PFSK-1 (cell line): ENCODE results near the gene TENT4A.

Experiments
- FOXP2 ChIP-seq: optimal IDR thresholded peaks from 2 replicates; pipeline ENCODE3; 2011; ENCODE audit warnings: borderline replicate concordance, control low read depth, inconsistent platforms; ENCODE audit not compliant: insufficient read depth; ENCODE audit errors: extremely low read length, extremely low read depth
- POLR2AphosphoS5 ChIP-seq: IDR thresholded peaks from 2 replicates; pipeline ENCODE4 v1.6.1; 2012; ENCODE audit warnings: low read depth, mild to moderate bottlenecking, control low read depth, low read length, moderate library complexity
- REST ChIP-seq, 2 experiments: IDR thresholded peaks; 2 replicates each; pipeline versions ENCODE4 v1.6.1 to v1.8.0; 2011 to 2012; ENCODE audit warnings: low read depth in 2 of 2, low read length in 2 of 2, control low read depth in 1 of 2, inconsistent platforms in 1 of 2, mild to moderate bottlenecking in 1 of 2, moderate library complexity in 1 of 2; ENCODE audit not compliant: insufficient read depth in 1 of 2
- SIN3A ChIP-seq: IDR thresholded peaks from 2 replicates; pipeline ENCODE4 v1.6.1; 2012; ENCODE audit warnings: mild to moderate bottlenecking, low read length, moderate library complexity, borderline replicate concordance; ENCODE audit not compliant: insufficient read depth
- TAF1 ChIP-seq: IDR thresholded peaks from 2 replicates; pipeline ENCODE4 v1.6.1; 2012; ENCODE audit warnings: low read length, control low read depth, borderline replicate concordance; ENCODE audit not compliant: insufficient read depth

TENT4A gene

GRCh38 chr5:6767481-6768063, 54.3 kb downstream of the TENT4A start:
- no peak for TF ChIP-seq TAF1
- no peak for TF ChIP-seq REST (IDR thresholded peaks at IDR 0.05; ENCODE audit: insufficient read depth in 1 of 2, low read depth in 2 of 2, low read length in 2 of 2)
- TF ChIP-seq SIN3A = no peak
- TF ChIP-seq FOXP2 = no peak
- no peak for TF ChIP-seq POLR2AphosphoS5

- TF ChIP-seq TAF1 = no peak
- TF ChIP-seq FOXP2 = no peak
- no peak for TF ChIP-seq POLR2AphosphoS5
- no peak for TF ChIP-seq REST (IDR thresholded peaks at IDR 0.05; ENCODE audit: insufficient read depth in 1 of 2, low read depth in 2 of 2, low read length in 2 of 2)
- no peak for TF ChIP-seq SIN3A
Observed at GRCh38 chr5:6768590-6769230, 55.5 kb downstream of the TENT4A start.

GRCh38 chr5:6770826-6771607, 57.8 kb downstream of the TENT4A start:
- TF ChIP-seq REST (IDR thresholded peaks at IDR 0.05; ENCODE audit: insufficient read depth in 1 of 2, low read depth in 2 of 2, low read length in 2 of 2) = no peak
- TF ChIP-seq SIN3A = no peak
- no peak for TF ChIP-seq POLR2AphosphoS5
- no peak for TF ChIP-seq FOXP2
- TF ChIP-seq TAF1 = no peak

GRCh38 chr5:6772886-6773285, 59.7 kb downstream of the TENT4A start:
- no peak for TF ChIP-seq FOXP2
- TF ChIP-seq TAF1 = no peak
- no peak for TF ChIP-seq SIN3A
- TF ChIP-seq POLR2AphosphoS5 = no peak
- no peak for TF ChIP-seq REST (IDR thresholded peaks at IDR 0.05; ENCODE audit: insufficient read depth in 1 of 2, low read depth in 2 of 2, low read length in 2 of 2)
